ENCODE measurements around the gene PTPRK.

DNA sequence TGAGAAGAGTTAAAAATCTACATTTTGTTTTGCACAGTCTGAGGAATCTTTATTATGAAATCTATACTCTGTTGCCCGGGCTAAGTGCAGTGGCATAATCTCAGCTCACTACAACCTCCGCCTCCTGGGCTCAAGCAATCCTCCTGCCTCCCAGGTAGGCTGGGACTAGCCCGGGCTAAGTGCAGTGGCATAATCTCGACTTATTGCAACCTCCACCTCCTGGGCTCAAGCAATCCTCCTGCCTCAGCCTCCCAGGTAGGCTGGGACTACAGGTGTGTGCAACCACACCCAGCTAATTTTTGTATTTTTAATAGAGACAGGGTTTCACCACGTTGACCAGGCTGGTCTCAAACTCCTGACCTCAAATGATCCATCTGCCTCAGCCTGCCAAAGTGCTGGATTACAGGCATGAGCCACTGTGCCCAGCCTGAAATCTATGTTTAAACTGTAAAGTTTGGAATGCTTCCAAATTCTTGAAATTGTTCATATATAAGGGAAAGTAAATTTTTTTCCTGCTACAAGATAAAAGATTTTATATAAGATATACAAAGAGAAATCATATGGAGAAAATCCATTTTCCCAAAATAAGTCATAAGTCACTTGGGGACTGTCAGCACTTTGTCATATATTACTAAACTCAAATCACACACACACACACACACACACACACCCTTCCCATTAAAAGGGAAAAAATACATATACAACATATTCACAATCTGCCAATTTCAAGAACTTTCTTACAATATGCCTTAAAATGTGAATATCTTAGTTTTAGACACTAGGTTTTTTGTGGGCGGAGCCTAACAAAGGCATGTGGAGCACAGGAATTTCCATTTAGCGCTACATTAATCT is 19.4 kb downstream of the PTPRK start:
- TF ChIP-seq, protein P1, sequence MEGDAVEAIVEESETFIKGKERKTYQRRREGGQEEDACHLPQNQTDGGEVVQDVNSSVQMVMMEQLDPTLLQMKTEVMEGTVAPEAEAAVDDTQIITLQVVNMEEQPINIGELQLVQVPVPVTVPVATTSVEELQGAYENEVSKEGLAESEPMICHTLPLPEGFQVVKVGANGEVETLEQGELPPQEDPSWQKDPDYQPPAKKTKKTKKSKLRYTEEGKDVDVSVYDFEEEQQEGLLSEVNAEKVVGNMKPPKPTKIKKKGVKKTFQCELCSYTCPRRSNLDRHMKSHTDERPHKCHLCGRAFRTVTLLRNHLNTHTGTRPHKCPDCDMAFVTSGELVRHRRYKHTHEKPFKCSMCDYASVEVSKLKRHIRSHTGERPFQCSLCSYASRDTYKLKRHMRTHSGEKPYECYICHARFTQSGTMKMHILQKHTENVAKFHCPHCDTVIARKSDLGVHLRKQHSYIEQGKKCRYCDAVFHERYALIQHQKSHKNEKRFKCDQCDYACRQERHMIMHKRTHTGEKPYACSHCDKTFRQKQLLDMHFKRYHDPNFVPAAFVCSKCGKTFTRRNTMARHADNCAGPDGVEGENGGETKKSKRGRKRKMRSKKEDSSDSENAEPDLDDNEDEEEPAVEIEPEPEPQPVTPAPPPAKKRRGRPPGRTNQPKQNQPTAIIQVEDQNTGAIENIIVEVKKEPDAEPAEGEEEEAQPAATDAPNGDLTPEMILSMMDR (IDR thresholded peaks at IDR 0.05 in 4 of 5, conservative IDR thresholded peaks at IDR 0.05 in 1 of 5) = no peak
- no peak for TF ChIP-seq POLR2A (IDR thresholded peaks at IDR 0.05)
